Measurements from ENCODE around the gene NOTCH3. TPM values are rescaled to one million over a fixed set of nuclear protein-coding genes. Genes with fewer than 3 reads are reported as not detected.

NOTCH3 gene
- total RNA-seq, 1 experiment from 2014 or later: 3.7 TPM

- peaks cover 13% of the 10 kb centered on the region for H3K9me3 Mint-ChIP-seq (ENCODE audit: unreplicated experiment)
- H3K4me3 Mint-ChIP-seq (ENCODE audit: unreplicated experiment): no peak overlapping the region
- ChIA-PET POLR2A (no interaction called here), CTCF (no interaction called here)
- intact Hi-C loops (cut with micrococcal nuclease): no loop called here
- H3K36me3 Mint-ChIP-seq (ENCODE audit: insufficient read depth, unreplicated experiment): no peaks in the 10 kb centered on the region
- no peak for DNase-seq (ENCODE audit: unreplicated experiment)
- BruUV-seq (replicated peaks): no TSS peak
- TF ChIP-seq CTCF (IDR thresholded peaks at IDR 0.05; ENCODE audit: unreplicated experiment): no peak
- no peak overlapping the region for H3K27ac Mint-ChIP-seq (ENCODE audit: low read depth, unreplicated experiment)
- no peaks in the 10 kb centered on the region for H3K4me1 Mint-ChIP-seq (ENCODE audit: insufficient read depth, unreplicated experiment)
- no peaks in the 10 kb centered on the region for H3K27me3 Mint-ChIP-seq (ENCODE audit: insufficient read depth, unreplicated experiment)
These were observed 62.4 kb downstream of the NOTCH3 start for GRCh38 chr19:15138427-15138826.

GRCh38 chr19:15137777-15138176, 63.0 kb downstream of the NOTCH3 start:
- DNase-seq (ENCODE audit: unreplicated experiment): no peak
- Mint-ChIP-seq H3K27me3 (ENCODE audit: insufficient read depth, unreplicated experiment) (no peaks in the 10 kb centered on the region), H3K27ac (ENCODE audit: low read depth, unreplicated experiment) (no peak overlapping the region), H3K36me3 (ENCODE audit: insufficient read depth, unreplicated experiment) (no peaks in the 10 kb centered on the region), H3K9me3 (ENCODE audit: unreplicated experiment) (peaks cover 13% of the 10 kb centered on the region), H3K4me1 (ENCODE audit: insufficient read depth, unreplicated experiment) (no peaks in the 10 kb centered on the region), H3K4me3 (ENCODE audit: unreplicated experiment) (no peak overlapping the region)
- POLR2A ChIA-PET: interaction anchor here (0.6 kb wide), 1 partner anchor 32 kb away, joined by 3 read pairs; no protein-coding TSS in a partner anchor
- TF ChIP-seq CTCF (IDR thresholded peaks at IDR 0.05; ENCODE audit: unreplicated experiment): no peak
- no TSS peak for BruUV-seq (replicated peaks)
- intact Hi-C loops (cut with micrococcal nuclease): no loop called here
- CTCF ChIA-PET: interaction anchor here (0.6 kb wide), 1 partner anchor 420 kb away, joined by 3 read pairs; no protein-coding TSS in a partner anchor

GRCh38 chr19:15136234-15136954, 64.4 kb downstream of the NOTCH3 start:
- no peak for DNase-seq (ENCODE audit: unreplicated experiment)
- BruUV-seq (replicated peaks): no TSS peak
- Mint-ChIP-seq H3K9me3 (ENCODE audit: unreplicated experiment) (peaks cover 13% of the 10 kb centered on the region), H3K36me3 (ENCODE audit: insufficient read depth, unreplicated experiment) (no peaks in the 10 kb centered on the region), H3K4me3 (ENCODE audit: unreplicated experiment) (no peak overlapping the region), H3K27ac (ENCODE audit: low read depth, unreplicated experiment) (no peak overlapping the region), H3K4me1 (ENCODE audit: insufficient read depth, unreplicated experiment) (no peaks in the 10 kb centered on the region), H3K27me3 (ENCODE audit: insufficient read depth, unreplicated experiment) (no peaks in the 10 kb centered on the region)
- TF ChIP-seq CTCF (IDR thresholded peaks at IDR 0.05; ENCODE audit: unreplicated experiment): no peak
- CTCF ChIA-PET: interaction anchor here (0.7 to 1.4 kb wide), 5 partner anchors 13 to 35 kb away, joined by 3 to 5 read pairs (median 5); no protein-coding TSS in a partner anchor
- POLR2A ChIA-PET: no interaction called here
- intact Hi-C loops (cut with micrococcal nuclease): no loop called here

- CTCF ChIA-PET: no interaction called here
- no TSS peak for BruUV-seq (replicated peaks)
- DNase-seq (ENCODE audit: unreplicated experiment): no peak
- peaks cover 11% of the 10 kb centered on the region for H3K36me3 Mint-ChIP-seq (ENCODE audit: insufficient read depth, unreplicated experiment)
- H3K9me3 Mint-ChIP-seq (ENCODE audit: unreplicated experiment): no peaks in the 10 kb centered on the region
- no peak overlapping the region for H3K4me3 Mint-ChIP-seq (ENCODE audit: unreplicated experiment)
- no peaks in the 10 kb centered on the region for H3K4me1 Mint-ChIP-seq (ENCODE audit: insufficient read depth, unreplicated experiment)
- no peak overlapping the region for H3K27ac Mint-ChIP-seq (ENCODE audit: low read depth, unreplicated experiment)
- POLR2A ChIA-PET: no interaction called here
- no peaks in the 10 kb centered on the region for H3K27me3 Mint-ChIP-seq (ENCODE audit: insufficient read depth, unreplicated experiment)
- no peak for TF ChIP-seq CTCF (IDR thresholded peaks at IDR 0.05; ENCODE audit: unreplicated experiment)
- intact Hi-C loops (cut with micrococcal nuclease): no loop called here
These were observed 70.8 kb downstream of the NOTCH3 start for GRCh38 chr19:15129856-15130585.
